Measurements from ENCODE around the gene MSANTD3.
A peak's percentile ranks its signal among the peaks of the same experiment; 100 is the strongest.

Gene MSANTD3

DNA sequence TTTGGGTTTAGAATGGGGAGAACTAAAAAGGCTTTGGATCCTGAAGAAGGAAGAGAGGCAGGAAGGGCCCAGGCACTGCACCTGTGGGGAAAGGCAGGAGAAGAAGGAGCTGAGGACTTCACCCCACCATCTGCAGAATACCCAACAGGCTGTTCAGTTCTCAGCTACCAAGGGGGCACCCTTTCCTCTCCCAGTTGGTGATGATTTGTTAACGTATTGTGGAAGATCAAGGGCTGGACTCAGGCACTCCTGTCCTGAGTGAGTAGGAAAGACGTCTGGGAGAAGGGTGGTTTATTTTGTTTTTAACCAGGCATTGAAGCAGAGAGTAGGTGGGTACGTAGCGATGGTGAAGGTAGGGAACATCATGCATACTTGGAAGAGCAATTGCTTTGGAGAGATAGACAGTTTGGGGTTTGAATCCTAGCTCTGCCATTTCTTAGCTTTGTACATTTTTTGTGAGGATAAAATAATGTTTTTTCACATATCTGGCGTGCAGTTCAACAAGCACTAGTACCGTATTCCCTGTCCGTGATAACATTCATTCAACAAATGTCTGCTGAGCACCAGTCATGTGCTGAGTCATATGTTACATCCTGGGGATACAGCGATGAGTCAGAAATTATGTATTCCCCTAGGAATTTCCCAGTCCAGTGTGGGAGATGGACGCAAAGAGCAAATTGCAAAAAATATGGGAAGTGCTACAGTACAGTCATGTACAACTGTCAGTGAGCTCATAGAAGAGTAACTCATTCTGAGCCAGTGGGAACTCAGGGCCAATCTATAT is 2.1 kb downstream of the MSANTD3 start:
- DNase-seq (ENCODE audit: low read depth, low spot score) = peak; percentile 98
- in situ Hi-C loops (cut with HindIII; ENCODE audit: low sequenced_read_pairs) = no loop called here
- TF ChIP-seq, protein P1, sequence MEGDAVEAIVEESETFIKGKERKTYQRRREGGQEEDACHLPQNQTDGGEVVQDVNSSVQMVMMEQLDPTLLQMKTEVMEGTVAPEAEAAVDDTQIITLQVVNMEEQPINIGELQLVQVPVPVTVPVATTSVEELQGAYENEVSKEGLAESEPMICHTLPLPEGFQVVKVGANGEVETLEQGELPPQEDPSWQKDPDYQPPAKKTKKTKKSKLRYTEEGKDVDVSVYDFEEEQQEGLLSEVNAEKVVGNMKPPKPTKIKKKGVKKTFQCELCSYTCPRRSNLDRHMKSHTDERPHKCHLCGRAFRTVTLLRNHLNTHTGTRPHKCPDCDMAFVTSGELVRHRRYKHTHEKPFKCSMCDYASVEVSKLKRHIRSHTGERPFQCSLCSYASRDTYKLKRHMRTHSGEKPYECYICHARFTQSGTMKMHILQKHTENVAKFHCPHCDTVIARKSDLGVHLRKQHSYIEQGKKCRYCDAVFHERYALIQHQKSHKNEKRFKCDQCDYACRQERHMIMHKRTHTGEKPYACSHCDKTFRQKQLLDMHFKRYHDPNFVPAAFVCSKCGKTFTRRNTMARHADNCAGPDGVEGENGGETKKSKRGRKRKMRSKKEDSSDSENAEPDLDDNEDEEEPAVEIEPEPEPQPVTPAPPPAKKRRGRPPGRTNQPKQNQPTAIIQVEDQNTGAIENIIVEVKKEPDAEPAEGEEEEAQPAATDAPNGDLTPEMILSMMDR (IDR thresholded peaks at IDR 0.05; ENCODE audit: low read depth, low read length) = no peak
- H3K4me3 ChIP-seq (ENCODE audit: low read depth, low read length) = peak overlapping the region; percentile 78

DNA sequence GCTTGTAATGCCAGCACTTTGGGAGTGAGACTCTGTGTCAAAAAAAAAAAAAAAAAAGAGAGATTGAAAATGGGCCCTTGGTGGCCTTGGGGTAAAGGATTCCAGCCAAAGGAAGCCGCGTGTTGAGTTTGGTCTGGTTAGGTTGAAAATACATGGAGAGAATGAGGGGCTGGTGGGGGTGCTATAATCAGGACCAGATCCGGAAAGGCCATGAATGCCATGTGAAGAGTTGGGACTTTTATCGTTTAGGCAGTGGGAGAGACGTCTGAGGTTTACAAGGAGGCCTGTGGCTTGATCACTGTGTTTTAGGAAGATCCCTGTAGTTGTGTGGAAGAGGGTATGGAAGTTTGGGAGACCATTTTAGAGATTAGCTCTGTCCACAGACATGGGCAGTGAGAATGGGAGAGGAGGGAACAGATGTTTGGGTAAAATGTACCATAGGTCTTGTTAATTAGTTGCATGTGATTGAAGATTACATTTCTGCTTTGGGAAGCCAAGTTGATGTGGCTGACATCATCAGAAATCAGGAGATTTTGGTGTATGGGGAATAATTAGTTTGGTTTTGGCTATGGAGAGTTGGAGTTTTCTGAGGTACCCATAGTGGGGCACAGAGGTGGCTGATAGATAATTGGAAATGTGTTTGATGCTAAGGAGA is 3.5 kb downstream of the MSANTD3 start:
- H3K4me3 ChIP-seq (ENCODE audit: low read depth, low read length) = no peak overlapping the region
- in situ Hi-C loops (cut with HindIII; ENCODE audit: low sequenced_read_pairs) = no loop called here
- no peak for DNase-seq (ENCODE audit: low read depth, low spot score)
- TF ChIP-seq, protein P1 (IDR thresholded peaks at IDR 0.05; ENCODE audit: low read depth, low read length) = no peak

GRCh38 chr9:100431886-100432285 is 4.9 kb downstream of the MSANTD3 start:
- H3K4me3 ChIP-seq (ENCODE audit: low read depth, low read length) = no peak overlapping the region
- TF ChIP-seq, protein P1 (IDR thresholded peaks at IDR 0.05; ENCODE audit: low read depth, low read length) = no peak
- in situ Hi-C loops (cut with HindIII; ENCODE audit: low sequenced_read_pairs) = no loop called here
- no peak for DNase-seq (ENCODE audit: low read depth, low spot score)

DNA sequence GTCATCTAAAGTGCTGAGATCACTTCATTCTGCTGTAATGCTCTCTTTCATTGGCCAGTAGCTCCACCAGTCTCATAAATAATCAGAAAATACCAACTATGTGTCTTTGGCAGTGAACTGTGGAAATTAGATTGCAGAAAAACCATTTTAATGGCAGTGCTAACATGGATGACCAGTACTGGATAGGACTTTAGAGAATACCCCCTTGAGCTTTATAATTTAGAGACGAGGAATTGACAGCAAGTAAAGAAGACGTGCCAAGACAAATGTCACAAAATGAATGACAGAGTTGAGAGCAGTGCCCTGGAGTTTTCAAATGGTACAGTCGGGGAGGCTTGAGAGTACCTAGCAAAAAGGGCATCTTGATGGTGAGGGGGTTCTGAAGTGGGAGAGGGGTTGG is 5.8 kb downstream of the MSANTD3 start:
- no peak overlapping the region for H3K4me3 ChIP-seq (ENCODE audit: low read depth, low read length)
- no peak for DNase-seq (ENCODE audit: low read depth, low spot score)
- TF ChIP-seq, protein P1 (IDR thresholded peaks at IDR 0.05; ENCODE audit: low read depth, low read length) = no peak
- in situ Hi-C loops (cut with HindIII; ENCODE audit: low sequenced_read_pairs) = no loop called here

GRCh38 chr9:100436571-100436970 is 9.6 kb downstream of the MSANTD3 start:
- no peak for DNase-seq (ENCODE audit: low read depth, low spot score)
- no peak overlapping the region for H3K4me3 ChIP-seq (ENCODE audit: low read depth, low read length)
- in situ Hi-C loops (cut with HindIII; ENCODE audit: low sequenced_read_pairs) = no loop called here
- TF ChIP-seq, protein P1 (IDR thresholded peaks at IDR 0.05; ENCODE audit: low read depth, low read length) = no peak

DNA sequence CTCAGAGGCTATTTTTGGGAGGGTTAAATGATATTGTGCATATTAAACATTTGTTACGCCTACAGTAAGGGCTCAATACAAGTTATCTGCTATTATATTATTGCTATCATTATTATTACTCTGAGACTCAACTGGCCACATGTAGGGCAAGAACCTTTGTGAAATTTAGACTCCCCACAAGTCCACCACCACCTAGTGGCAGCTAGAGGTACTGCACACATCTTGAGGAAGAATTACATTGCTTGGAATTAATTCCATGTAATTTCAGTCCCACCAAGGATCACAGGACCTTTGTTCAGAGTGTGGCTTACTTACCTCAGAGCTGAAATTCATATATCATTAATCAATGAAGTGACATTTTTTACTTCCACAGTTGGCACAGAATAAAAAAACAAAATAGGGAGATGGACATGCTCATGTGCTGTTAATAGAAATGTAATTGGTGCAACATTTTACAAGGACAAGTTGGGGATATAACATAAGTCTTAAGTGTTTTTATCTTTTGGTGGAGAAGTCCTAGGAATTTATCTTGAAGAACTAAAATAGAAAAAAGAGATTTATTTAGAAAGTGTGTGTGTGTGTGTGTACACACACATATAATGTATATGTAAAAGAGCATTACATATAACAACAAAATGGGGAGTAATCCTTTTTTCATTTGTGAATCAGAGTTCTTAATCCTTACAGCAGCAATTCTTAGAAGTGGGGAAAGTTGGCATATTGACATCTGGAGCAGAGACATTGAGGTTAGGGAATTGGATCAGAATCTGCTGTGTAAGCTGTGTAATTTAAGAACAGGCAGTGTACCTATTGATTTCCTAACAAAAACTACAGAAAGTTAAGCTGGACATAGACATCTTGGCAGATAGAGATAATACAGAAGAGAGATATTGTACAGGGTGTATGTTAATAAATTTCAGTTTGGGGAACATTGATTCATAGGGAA is 11.2 kb downstream of the MSANTD3 start:
- DNase-seq (ENCODE audit: low read depth, low spot score) = peak; percentile 79
- in situ Hi-C loops (cut with HindIII; ENCODE audit: low sequenced_read_pairs) = no loop called here
- TF ChIP-seq, protein P1 (IDR thresholded peaks at IDR 0.05; ENCODE audit: low read depth, low read length) = peak; percentile 96
- no peak overlapping the region for H3K4me3 ChIP-seq (ENCODE audit: low read depth, low read length)

Measured in astrocyte of the spinal cord (primary cell).